ENCODE results near the gene SMIM38. TPM values are rescaled to one million over a fixed set of nuclear protein-coding genes. Genes with fewer than 3 reads are reported as not detected.
"Not testable (repeated sequence)": the region's sequence is repeated elsewhere in the genome, so short reads cannot be mapped to it uniquely, and the experiment has no call there.

The SMIM38 gene
- total and polyA plus RNA-seq, 2 donors from 2014 or later, result 0.19 to 0.63 TPM

GRCh38 chr11:69145050-69145380 lies 10.7 kb upstream of the SMIM38 start:
- H3K4me3 ChIP-seq (ENCODE audit: low read length in 3 of 3), result no peak overlapping the region
- no peak for FAIRE-seq
- H3K9me3 ChIP-seq (ENCODE audit: control insufficient read depth in 2 of 3, insufficient read depth in 1 of 3, low read length in 3 of 3), result peaks cover 0 to 16% (median 2%) of the 10 kb centered on the region in 3 donors
- H3K4me1 ChIP-seq (ENCODE audit: control insufficient read depth in 2 of 3, insufficient read depth in 2 of 3, low read depth in 1 of 3, low read length in 3 of 3), result no peaks in the 10 kb centered on the region
- H3K9ac ChIP-seq (ENCODE audit: low read length in 3 of 3), result no peak overlapping the region
- peak in 1 of 5 donors; percentile 58 for DNase-seq
- no peak overlapping the region for H3K27ac ChIP-seq (ENCODE audit: low read depth in 2 of 2, low read length in 2 of 2)
- no peaks in the 10 kb centered on the region for H3K36me3 ChIP-seq (ENCODE audit: control insufficient read depth in 2 of 3, insufficient read depth in 3 of 3, low read length in 3 of 3)
- TF ChIP-seq CTCF (IDR thresholded peaks at IDR 0.05; ENCODE audit: borderline replicate concordance, extremely low read depth, insufficient read depth), result no peak
- no peaks in the 10 kb centered on the region for H3K27me3 ChIP-seq (ENCODE audit: control insufficient read depth, insufficient read depth, low read length)
- intact Hi-C loops (cut with DNase I), result no loop called here

GRCh38 chr11:69148377-69148762 lies 7.4 kb upstream of the SMIM38 start:
- peak in 1 of 5 donors; percentile 20 for DNase-seq
- no peak overlapping the region for H3K27ac ChIP-seq (ENCODE audit: low read depth in 2 of 2, low read length in 2 of 2)
- TF ChIP-seq CTCF (IDR thresholded peaks at IDR 0.05; ENCODE audit: borderline replicate concordance, extremely low read depth, insufficient read depth), result no peak
- H3K4me1 ChIP-seq (ENCODE audit: control insufficient read depth in 2 of 3, insufficient read depth in 2 of 3, low read depth in 1 of 3, low read length in 3 of 3), result no peaks in the 10 kb centered on the region
- no peak overlapping the region for H3K9ac ChIP-seq (ENCODE audit: low read length in 3 of 3)
- peaks cover 0 to 16% (median 2%) of the 10 kb centered on the region in 3 donors for H3K9me3 ChIP-seq (ENCODE audit: control insufficient read depth in 2 of 3, insufficient read depth in 1 of 3, low read length in 3 of 3)
- no peak overlapping the region for H3K4me3 ChIP-seq (ENCODE audit: low read length in 3 of 3)
- H3K27me3 ChIP-seq (ENCODE audit: control insufficient read depth, insufficient read depth, low read length), result no peaks in the 10 kb centered on the region
- intact Hi-C loops (cut with DNase I), result no loop called here
- FAIRE-seq, result no peak
- no peaks in the 10 kb centered on the region for H3K36me3 ChIP-seq (ENCODE audit: control insufficient read depth in 2 of 3, insufficient read depth in 3 of 3, low read length in 3 of 3)

GRCh38 chr11:69148806-69149205 lies 6.9 kb upstream of the SMIM38 start:
- DNase-seq (no peak), FAIRE-seq (no peak)
- no peaks in the 10 kb centered on the region for H3K4me1 ChIP-seq (ENCODE audit: control insufficient read depth in 2 of 3, insufficient read depth in 2 of 3, low read depth in 1 of 3, low read length in 3 of 3)
- intact Hi-C loops (cut with DNase I), result no loop called here
- H3K27ac ChIP-seq (ENCODE audit: low read depth in 2 of 2, low read length in 2 of 2), result no peak overlapping the region
- no peaks in the 10 kb centered on the region for H3K27me3 ChIP-seq (ENCODE audit: control insufficient read depth, insufficient read depth, low read length)
- no peaks in the 10 kb centered on the region for H3K36me3 ChIP-seq (ENCODE audit: control insufficient read depth in 2 of 3, insufficient read depth in 3 of 3, low read length in 3 of 3)
- H3K9ac ChIP-seq (ENCODE audit: low read length in 3 of 3), result no peak overlapping the region
- H3K4me3 ChIP-seq (ENCODE audit: low read length in 3 of 3), result no peak overlapping the region
- TF ChIP-seq CTCF (IDR thresholded peaks at IDR 0.05; ENCODE audit: borderline replicate concordance, extremely low read depth, insufficient read depth), result no peak
- H3K9me3 ChIP-seq (ENCODE audit: control insufficient read depth in 2 of 3, insufficient read depth in 1 of 3, low read length in 3 of 3), result peaks cover 0 to 16% (median 2%) of the 10 kb centered on the region in 3 donors

GRCh38 chr11:69149338-69150045 lies 6.2 kb upstream of the SMIM38 start:
- H3K27ac ChIP-seq (ENCODE audit: low read depth in 2 of 2, low read length in 2 of 2); H3K4me3 ChIP-seq (ENCODE audit: low read length in 3 of 3); H3K4me1 ChIP-seq (ENCODE audit: control insufficient read depth in 2 of 3, insufficient read depth in 2 of 3, low read depth in 1 of 3, low read length in 3 of 3); intact Hi-C loops (cut with DNase I); H3K9ac ChIP-seq (ENCODE audit: low read length in 3 of 3); H3K27me3 ChIP-seq (ENCODE audit: control insufficient read depth, insufficient read depth, low read length); H3K36me3 ChIP-seq (ENCODE audit: control insufficient read depth in 2 of 3, insufficient read depth in 3 of 3, low read length in 3 of 3); FAIRE-seq: not testable (repeated sequence)
- peaks cover 0 to 16% (median 2%) of the 10 kb centered on the region in 3 donors for H3K9me3 ChIP-seq (ENCODE audit: control insufficient read depth in 2 of 3, insufficient read depth in 1 of 3, low read length in 3 of 3)
- peak in 1 of 5 donors; percentile 29 for DNase-seq

Data from kidney (tissue), 14 donors.